Loucy (cell line): ENCODE data around the gene ZFAND3.
"Not testable (repeated sequence)": the region's sequence is repeated elsewhere in the genome, so short reads cannot be mapped to it uniquely, and the experiment has no call there.

Experiments used
- H2AFZ ChIP-seq: fragments of 200-600 bp; sonication (generic); 2 replicates; pipeline ENCODE4 v1.6.0; 2016; ENCODE audit warnings: antibody characterized with exemption, mild to moderate bottlenecking, low read length, moderate library complexity
- H3F3A ChIP-seq: fragments of 200-600 bp; 2 replicates; pipeline ENCODE4 v1.6.0; 2016; ENCODE audit warnings: antibody characterized with exemption, low read depth, mild to moderate bottlenecking
- H3K27me3 ChIP-seq: fragments of 200-600 bp; sonication (generic); 2 replicates; pipeline ENCODE4 v1.6.1; 2014; ENCODE audit warnings: low read length, mild to moderate bottlenecking; ENCODE audit not compliant: insufficient read depth, poor library complexity, severe bottlenecking
- H3K36me3 ChIP-seq: fragments of 200-600 bp; sonication (generic); 2 replicates; pipeline ENCODE4 v1.6.1; 2016; ENCODE audit warnings: low read length; ENCODE audit not compliant: insufficient read depth
- H3K4me1 ChIP-seq: fragments of 200-600 bp; sonication (generic); 2 replicates; pipeline ENCODE4 v1.5.1; 2014; ENCODE audit warnings: low read length, mild to moderate bottlenecking; ENCODE audit not compliant: insufficient read depth, poor library complexity, severe bottlenecking
- H3K4me2 ChIP-seq: fragments of 200-600 bp; sonication (generic); 2 replicates; pipeline ENCODE4 v1.6.0; 2014; ENCODE audit warnings: antibody characterized with exemption, low read length, low read depth, mild to moderate bottlenecking; ENCODE audit not compliant: poor library complexity, severe bottlenecking
- H3K4me3 ChIP-seq: fragments of 200-600 bp; sonication (generic); 2 replicates; pipeline ENCODE4 v1.5.1; 2014; ENCODE audit warnings: low read length, mild to moderate bottlenecking, mixed read lengths; ENCODE audit not compliant: poor library complexity, severe bottlenecking
- H3K79me2 ChIP-seq: fragments of 200-600 bp; sonication (generic); 2 replicates; pipeline ENCODE4 v1.6.1; 2014; ENCODE audit warnings: low read length; ENCODE audit not compliant: insufficient read depth
- H3K9ac ChIP-seq: fragments of 200-600 bp; sonication (generic); 2 replicates; pipeline ENCODE4 v1.6.0; 2014; ENCODE audit warnings: mild to moderate bottlenecking, low read depth, low read length, moderate library complexity; ENCODE audit not compliant: poor library complexity, severe bottlenecking
- H3K9me2 ChIP-seq: fragments of 200-600 bp; sonication (generic); replicated peaks from 2 replicates; pipeline ENCODE4 v1.6.1; 2016; ENCODE audit warnings: low read depth, low read length, mixed read lengths
- H3K9me3 ChIP-seq: fragments of 200-600 bp; sonication (generic); 2 replicates; pipeline ENCODE4 v1.6.1; 2014; ENCODE audit warnings: mild to moderate bottlenecking, antibody characterized with exemption, low read length, low read depth; ENCODE audit not compliant: insufficient read depth
- H4K20me1 ChIP-seq: fragments of 200-600 bp; sonication (generic); 2 replicates; pipeline ENCODE4 v1.6.0; 2014; ENCODE audit warnings: antibody characterized with exemption, low read length, mild to moderate bottlenecking; ENCODE audit not compliant: insufficient read depth, poor library complexity, severe bottlenecking
- EZH2phosphoT487 ChIP-seq: fragments of 200-600 bp; IDR thresholded peaks from 2 replicates; pipeline ENCODE4 v1.6.1; 2018; ENCODE audit warnings: antibody characterized with exemption, mild to moderate bottlenecking, moderate library complexity, borderline replicate concordance
- TF ChIP-seq, protein P1 (sequence below): fragments of 200-600 bp; sonication (generic); conservative IDR thresholded peaks from 2 replicates; pipeline ENCODE4 v1.5.1; 2014; ENCODE audit warnings: mild to moderate bottlenecking, antibody characterized with exemption, low read length

ZFAND3 gene

DNA sequence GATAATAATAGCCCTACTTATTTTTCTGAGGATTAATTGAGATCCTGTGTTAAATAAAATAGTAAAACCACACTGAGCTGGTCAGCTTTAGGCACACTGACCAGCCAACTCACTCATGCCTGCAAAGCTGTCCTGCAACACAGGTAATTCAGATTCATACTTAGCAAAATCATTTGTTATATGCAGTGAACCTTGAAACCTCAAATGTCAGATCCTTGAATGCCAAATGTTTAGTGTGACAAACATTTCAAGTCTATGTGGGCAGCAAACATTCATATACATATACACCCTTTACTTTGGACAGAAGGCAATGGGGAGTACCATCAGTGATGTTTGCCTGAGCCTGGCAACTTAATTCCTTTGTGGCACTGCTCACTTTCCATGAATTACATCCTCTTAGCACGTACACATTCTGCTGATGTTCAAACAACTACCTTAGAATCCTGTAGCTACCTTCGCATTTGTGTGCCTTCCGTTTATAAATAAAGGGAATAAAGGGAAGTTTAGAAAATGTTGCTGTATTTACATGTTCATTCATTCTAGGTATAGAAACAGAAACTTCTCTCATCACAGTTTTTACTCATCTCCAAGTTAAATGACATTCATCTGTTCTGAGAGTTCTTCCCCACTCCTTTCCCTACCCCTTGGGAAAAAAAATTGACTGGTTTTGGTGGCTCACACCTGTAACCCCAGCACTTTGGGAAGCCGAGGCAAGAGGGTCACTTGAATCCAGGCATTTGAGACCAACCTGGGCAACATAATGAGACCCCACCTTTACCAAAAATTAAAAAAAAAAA lies 140.8 kb downstream of the ZFAND3 start:
- TF ChIP-seq, protein P1, sequence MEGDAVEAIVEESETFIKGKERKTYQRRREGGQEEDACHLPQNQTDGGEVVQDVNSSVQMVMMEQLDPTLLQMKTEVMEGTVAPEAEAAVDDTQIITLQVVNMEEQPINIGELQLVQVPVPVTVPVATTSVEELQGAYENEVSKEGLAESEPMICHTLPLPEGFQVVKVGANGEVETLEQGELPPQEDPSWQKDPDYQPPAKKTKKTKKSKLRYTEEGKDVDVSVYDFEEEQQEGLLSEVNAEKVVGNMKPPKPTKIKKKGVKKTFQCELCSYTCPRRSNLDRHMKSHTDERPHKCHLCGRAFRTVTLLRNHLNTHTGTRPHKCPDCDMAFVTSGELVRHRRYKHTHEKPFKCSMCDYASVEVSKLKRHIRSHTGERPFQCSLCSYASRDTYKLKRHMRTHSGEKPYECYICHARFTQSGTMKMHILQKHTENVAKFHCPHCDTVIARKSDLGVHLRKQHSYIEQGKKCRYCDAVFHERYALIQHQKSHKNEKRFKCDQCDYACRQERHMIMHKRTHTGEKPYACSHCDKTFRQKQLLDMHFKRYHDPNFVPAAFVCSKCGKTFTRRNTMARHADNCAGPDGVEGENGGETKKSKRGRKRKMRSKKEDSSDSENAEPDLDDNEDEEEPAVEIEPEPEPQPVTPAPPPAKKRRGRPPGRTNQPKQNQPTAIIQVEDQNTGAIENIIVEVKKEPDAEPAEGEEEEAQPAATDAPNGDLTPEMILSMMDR = no peak
- no peak for TF ChIP-seq EZH2phosphoT487
- no peak overlapping the region for H2AFZ ChIP-seq
- H3K4me2 ChIP-seq = no peak overlapping the region
- no peaks in the 10 kb centered on the region for H3F3A ChIP-seq
- no peaks in the 10 kb centered on the region for H3K9me2 ChIP-seq
- peaks cover 75% of the 10 kb centered on the region for H3K79me2 ChIP-seq
- no peak overlapping the region for H3K9ac ChIP-seq
- no peak overlapping the region for H3K4me3 ChIP-seq
- peaks cover 47% of the 10 kb centered on the region for H3K4me1 ChIP-seq
- H4K20me1 ChIP-seq = peaks cover 36% of the 10 kb centered on the region
- no peaks in the 10 kb centered on the region for H3K9me3 ChIP-seq
- H3K36me3 ChIP-seq = no peaks in the 10 kb centered on the region
- H3K27me3 ChIP-seq = no peaks in the 10 kb centered on the region

DNA sequence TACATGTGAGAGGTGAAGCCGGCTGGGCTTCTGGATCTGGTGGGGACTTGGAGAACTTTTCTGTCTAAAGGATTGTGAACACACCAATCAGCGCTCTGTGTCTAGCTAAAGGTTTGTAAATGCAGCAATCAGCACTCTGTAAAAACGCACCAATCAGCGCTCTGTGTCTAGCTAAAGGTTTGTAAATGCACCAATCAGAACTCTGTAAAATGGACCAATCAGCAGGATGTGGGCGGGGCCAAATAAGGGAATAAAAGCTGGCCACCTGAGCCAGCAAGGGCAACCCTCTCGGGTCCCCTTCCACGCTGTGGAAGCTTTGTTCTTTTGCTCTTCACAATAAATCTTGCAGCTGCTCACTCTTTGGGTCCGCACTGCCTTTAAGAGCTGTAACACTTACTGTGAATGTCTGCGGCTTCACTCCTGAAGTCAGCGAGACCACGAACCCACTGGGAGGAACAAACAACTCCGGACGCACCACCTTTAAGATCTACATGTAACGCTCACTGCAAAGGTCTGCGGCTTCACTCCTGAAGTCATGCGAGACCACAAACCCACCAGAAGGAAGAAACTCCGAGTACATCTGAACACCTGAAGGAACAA lies 143.1 kb downstream of the ZFAND3 start:
- Histone ChIP-seq H3K4me1 (peaks cover 47% of the 10 kb centered on the region), H3K4me2 (peak overlapping the region; percentile 60), H3K4me3 (peak overlapping the region; percentile 58), H4K20me1 (peaks cover 31% of the 10 kb centered on the region), H3K79me2 (peaks cover 73% of the 10 kb centered on the region)
- not testable (repeated sequence) for H3K9me3 ChIP-seq, H2AFZ ChIP-seq, H3K9me2 ChIP-seq, H3K9ac ChIP-seq, H3K27me3 ChIP-seq, H3K36me3 ChIP-seq, H3F3A ChIP-seq

DNA sequence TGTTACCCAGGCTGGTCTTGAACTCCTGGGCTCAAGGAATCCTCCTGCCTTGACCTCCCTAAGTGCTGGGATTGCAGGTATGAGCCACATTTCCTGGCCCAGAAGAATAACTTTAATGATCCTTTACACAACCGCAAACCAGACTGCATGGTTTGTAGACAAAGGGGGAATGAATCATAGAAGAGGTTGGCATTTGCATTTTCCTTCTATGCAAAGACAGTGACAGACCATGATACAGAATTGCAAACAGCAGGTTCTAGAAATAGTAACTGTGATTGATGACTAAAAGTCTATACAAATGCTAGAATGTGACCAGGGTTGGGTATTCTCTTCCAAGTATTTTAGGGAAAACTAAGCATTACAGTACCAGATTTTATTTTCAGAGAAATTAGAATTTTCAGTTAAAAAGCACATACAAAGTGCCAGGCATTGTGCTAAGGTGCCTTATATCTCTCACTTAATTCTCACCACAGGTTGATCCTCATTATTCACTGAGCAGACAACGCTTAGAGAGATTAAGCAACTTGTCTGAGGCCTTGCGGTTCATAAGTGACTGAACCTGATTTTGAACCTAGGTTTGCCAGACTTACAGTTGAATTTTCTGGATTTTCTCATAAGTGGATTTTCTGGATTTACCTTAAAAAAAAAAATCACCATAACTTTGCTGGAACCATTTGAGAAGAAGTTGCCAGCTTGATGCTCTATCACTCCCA lies 146.6 kb downstream of the ZFAND3 start:
- H3K4me3 ChIP-seq = no peak overlapping the region
- H3K9me3 ChIP-seq = no peaks in the 10 kb centered on the region; the same call in 1 of the 2 replicates
- no peaks in the 10 kb centered on the region for H3K27me3 ChIP-seq
- no peak overlapping the region for H2AFZ ChIP-seq
- peaks cover 19% of the 10 kb centered on the region for H4K20me1 ChIP-seq
- H3K4me2 ChIP-seq = no peak overlapping the region
- H3F3A ChIP-seq = 0 out of 2 replicates have a peak, but pooled peaks cover 2% of the 10 kb centered on the region
- H3K9ac ChIP-seq = no peak overlapping the region
- H3K36me3 ChIP-seq = no peaks in the 10 kb centered on the region
- TF ChIP-seq, protein P1 = no peak
- no peak for TF ChIP-seq EZH2phosphoT487
- H3K79me2 ChIP-seq = peaks cover 71% of the 10 kb centered on the region
- H3K9me2 ChIP-seq = no peaks in the 10 kb centered on the region
- H3K4me1 ChIP-seq = peaks cover 39% of the 10 kb centered on the region
